Caco-2 (cell line): ENCODE results near the gene FCMR. TPM values are rescaled to one million over a fixed set of nuclear protein-coding genes. Genes with fewer than 3 reads are reported as not detected.

Experiments
- BruUV-seq: library from RNA; stranded (reverse); fragments of 400-500 nt; replicated peaks from 2 replicates; lab custom pipeline; 2021; lab: Mats Ljungman, UMichigan
- CTCF ChIA-PET: fragments of 300-600 bp; sonication (Branson Sonifier 250); formaldehyde crosslinking; loops from one replicate; lab custom pipeline; 2022; ENCODE audit warnings: antibody characterized with exemption; lab: Charles Lee
- POLR2A ChIA-PET: fragments of 300-600 bp; sonication (Branson Sonifier 250); formaldehyde crosslinking; loops from one replicate; lab custom pipeline; 2022; ENCODE audit warnings: antibody characterized with exemption; lab: Charles Lee
- DNase-seq, 2 experiments: peaks; one replicate each; pipeline versions ENCODE4 v3.0.0 to v3.0.0-alpha.2; 2020 to 2022
- H3K27me3 ChIP-seq: replicated peaks from 2 replicates; pipeline ENCODE4 v1.6.0; 2011; ENCODE audit warnings: low read length; ENCODE audit not compliant: control insufficient read depth, insufficient read depth
- H3K36me3 ChIP-seq: 2 replicates; pipeline ENCODE4 v1.5.1; 2011; ENCODE audit warnings: low read length; ENCODE audit not compliant: control insufficient read depth, insufficient read depth
- H3K4me1 ChIP-seq: fragments of 250-450 bp; sonication (Bioruptor Pico); 2 replicates; pipeline ENCODE4 v1.5.1; 2020; ENCODE audit warnings: mild to moderate bottlenecking
- H3K4me3 ChIP-seq: 2 replicates; pipeline ENCODE4 v1.5.1; 2011; ENCODE audit warnings: low read depth, mild to moderate bottlenecking, control low read depth, low read length
- H3K9me3 ChIP-seq: fragments of 250-450 bp; sonication (Bioruptor Pico); 2 replicates; pipeline ENCODE4 v1.5.1; 2020; ENCODE audit warnings: mild to moderate bottlenecking, moderate library complexity
- H3K27ac Mint-ChIP-seq: one replicate; pipeline ENCODE4 v1.8.0; 2022; ENCODE audit warnings: mixed read lengths; ENCODE audit not compliant: unreplicated experiment
- H3K27me3 Mint-ChIP-seq: one replicate; pipeline ENCODE4 v1.8.0; 2022; ENCODE audit warnings: mixed read lengths; ENCODE audit not compliant: insufficient read depth, unreplicated experiment
- H3K36me3 Mint-ChIP-seq: one replicate; pipeline ENCODE4 v1.8.0; 2022; ENCODE audit warnings: mild to moderate bottlenecking, mixed read lengths; ENCODE audit not compliant: insufficient read depth, unreplicated experiment
- H3K4me1 Mint-ChIP-seq: one replicate; pipeline ENCODE4 v1.8.0; 2022; ENCODE audit warnings: low read depth, mixed read lengths; ENCODE audit not compliant: unreplicated experiment
- H3K4me3 Mint-ChIP-seq: one replicate; pipeline ENCODE4 v1.8.0; 2022; ENCODE audit warnings: mild to moderate bottlenecking, moderate library complexity, mixed read lengths; ENCODE audit not compliant: unreplicated experiment
- H3K9me3 Mint-ChIP-seq: one replicate; pipeline ENCODE4 v1.8.0; 2022; ENCODE audit warnings: mixed read lengths; ENCODE audit not compliant: unreplicated experiment
- intact Hi-C: fragments of 100-400 bp; cut with micrococcal nuclease; formaldehyde crosslinking; loops from one replicate; pipeline ENCODE4 v1.10.0; 2022; ENCODE audit not compliant: unreplicated experiment
- total RNA-seq: library from RNA; stranded (reverse); gene quantifications from 2 replicates; pipeline ENCODE4 v1.2.3, GENCODE V29; 2022
- TF ChIP-seq, protein P1 (sequence below), 2 experiments: fragments of 200-600 bp in 1 of 2; IDR thresholded peaks; 1 replicate in 1 of 2; 2 replicates in 1 of 2; pipeline versions ENCODE4 v1.5.1 to v1.8.0; 2011 to 2022; ENCODE audit warnings: antibody characterized with exemption in 1 of 2, control low read depth in 1 of 2, inconsistent platforms in 1 of 2, low read depth in 1 of 2, low read length in 1 of 2, mild to moderate bottlenecking in 1 of 2, moderate library complexity in 1 of 2; ENCODE audit not compliant: insufficient read depth in 1 of 2, severe bottlenecking in 1 of 2, unreplicated experiment in 1 of 2

The FCMR gene
- total RNA-seq, 1 experiment from 2014 or later, result not detected

DNA sequence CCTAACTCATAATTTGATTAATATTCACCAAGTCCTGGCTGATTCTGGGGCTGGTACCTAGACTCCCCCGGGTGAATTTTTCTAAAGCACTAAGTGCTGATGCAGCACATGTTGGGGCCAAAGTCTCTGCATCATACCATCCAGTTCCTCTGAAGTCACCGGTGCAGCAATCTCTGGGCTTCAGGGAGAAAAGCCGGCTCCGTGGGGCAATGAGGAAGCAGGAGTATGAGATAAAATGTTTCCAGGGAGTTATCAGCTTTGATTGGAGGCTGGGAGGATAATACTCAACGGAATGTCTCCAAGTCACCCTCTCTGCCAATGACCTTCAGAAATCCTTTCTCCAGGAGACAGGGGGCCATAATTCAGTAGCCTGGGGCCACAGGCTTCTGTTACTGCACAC lies 47.3 kb upstream of the FCMR start:
- Mint-ChIP-seq H3K4me3 (no peak overlapping the region), H3K4me1 (peaks cover 14% of the 10 kb centered on the region), H3K36me3 (no peaks in the 10 kb centered on the region), H3K9me3 (no peaks in the 10 kb centered on the region), H3K27me3 (no peaks in the 10 kb centered on the region), H3K27ac (no peak overlapping the region)
- Histone ChIP-seq H3K4me1 (peaks cover 41% of the 10 kb centered on the region), H3K9me3 (no peaks in the 10 kb centered on the region), H3K4me3 (no peak overlapping the region), H3K36me3 (no peaks in the 10 kb centered on the region), H3K27me3 (no peaks in the 10 kb centered on the region)
- TF ChIP-seq, protein P1, sequence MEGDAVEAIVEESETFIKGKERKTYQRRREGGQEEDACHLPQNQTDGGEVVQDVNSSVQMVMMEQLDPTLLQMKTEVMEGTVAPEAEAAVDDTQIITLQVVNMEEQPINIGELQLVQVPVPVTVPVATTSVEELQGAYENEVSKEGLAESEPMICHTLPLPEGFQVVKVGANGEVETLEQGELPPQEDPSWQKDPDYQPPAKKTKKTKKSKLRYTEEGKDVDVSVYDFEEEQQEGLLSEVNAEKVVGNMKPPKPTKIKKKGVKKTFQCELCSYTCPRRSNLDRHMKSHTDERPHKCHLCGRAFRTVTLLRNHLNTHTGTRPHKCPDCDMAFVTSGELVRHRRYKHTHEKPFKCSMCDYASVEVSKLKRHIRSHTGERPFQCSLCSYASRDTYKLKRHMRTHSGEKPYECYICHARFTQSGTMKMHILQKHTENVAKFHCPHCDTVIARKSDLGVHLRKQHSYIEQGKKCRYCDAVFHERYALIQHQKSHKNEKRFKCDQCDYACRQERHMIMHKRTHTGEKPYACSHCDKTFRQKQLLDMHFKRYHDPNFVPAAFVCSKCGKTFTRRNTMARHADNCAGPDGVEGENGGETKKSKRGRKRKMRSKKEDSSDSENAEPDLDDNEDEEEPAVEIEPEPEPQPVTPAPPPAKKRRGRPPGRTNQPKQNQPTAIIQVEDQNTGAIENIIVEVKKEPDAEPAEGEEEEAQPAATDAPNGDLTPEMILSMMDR (IDR thresholded peaks at IDR 0.05; ENCODE audit: insufficient read depth in 1 of 2, low read depth in 1 of 2, low read length in 1 of 2, severe bottlenecking in 1 of 2, unreplicated experiment in 1 of 2), result no peak
- DNase-seq, result peak; percentile 66 to 84
- BruUV-seq, result no TSS peak
- POLR2A ChIA-PET, result no interaction called here
- intact Hi-C loops, result loop anchor here (2.0 kb wide), 2 partner anchors 16 to 34 kb away; no protein-coding TSS in a partner anchor
- CTCF ChIA-PET, result interaction anchor here (0.6 to 1.6 kb wide), 3 partner anchors 33 to 433 kb away, joined by 4 to 7 read pairs (median 4); no protein-coding TSS in a partner anchor

DNA sequence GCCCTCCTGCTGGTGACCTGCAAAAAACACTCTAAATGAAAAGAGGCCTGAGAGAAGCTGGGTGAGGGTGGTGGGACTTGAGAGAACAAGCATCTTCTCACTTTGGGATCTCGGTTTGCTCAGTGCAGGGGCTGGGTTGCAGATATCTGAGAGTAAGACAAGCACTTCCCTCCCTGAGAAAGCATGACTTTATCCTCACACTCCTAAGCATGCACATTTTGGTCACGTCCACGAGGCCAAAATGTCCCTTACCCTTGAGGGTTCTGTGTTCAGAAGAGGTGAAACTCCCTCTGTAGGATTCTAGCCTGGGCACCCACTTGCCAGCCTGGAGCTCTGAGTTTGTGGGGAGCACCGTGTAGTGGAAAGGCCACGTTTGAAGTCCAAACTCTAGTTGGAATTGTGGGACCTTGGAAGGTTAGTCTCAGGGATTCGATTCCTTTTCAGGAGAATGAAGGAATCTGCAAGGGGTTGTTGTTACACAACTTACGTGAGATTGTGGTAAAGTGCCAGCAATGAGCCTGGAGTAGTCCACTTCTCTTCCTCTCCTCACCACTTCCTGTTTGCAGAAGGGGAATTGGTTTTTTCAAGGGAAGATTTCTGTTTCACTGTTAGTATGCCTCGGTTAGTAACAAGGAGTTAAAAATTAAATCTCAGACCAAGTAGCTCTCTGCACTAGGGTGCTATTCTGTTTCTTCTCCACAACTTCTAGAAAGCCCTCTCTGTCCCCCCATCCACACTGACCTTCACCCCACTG lies 45.5 kb upstream of the FCMR start:
- intact Hi-C loops, result no loop called here
- Mint-ChIP-seq H3K27ac (no peak overlapping the region), H3K36me3 (no peaks in the 10 kb centered on the region), H3K4me3 (no peak overlapping the region), H3K27me3 (no peaks in the 10 kb centered on the region), H3K9me3 (no peaks in the 10 kb centered on the region), H3K4me1 (peaks cover 8% of the 10 kb centered on the region)
- Histone ChIP-seq H3K36me3 (no peaks in the 10 kb centered on the region), H3K9me3 (no peaks in the 10 kb centered on the region), H3K4me1 (peaks cover 31% of the 10 kb centered on the region), H3K4me3 (no peak overlapping the region), H3K27me3 (no peaks in the 10 kb centered on the region)
- DNase-seq, result no peak
- ChIA-PET POLR2A (no interaction called here), CTCF (interaction anchor here (0.8 kb wide), 1 partner anchor 58 kb away, joined by 3 read pairs; no protein-coding TSS in a partner anchor)
- no TSS peak for BruUV-seq
- TF ChIP-seq, protein P1 (IDR thresholded peaks at IDR 0.05; ENCODE audit: insufficient read depth in 1 of 2, low read depth in 1 of 2, low read length in 1 of 2, severe bottlenecking in 1 of 2, unreplicated experiment in 1 of 2), result no peak

DNA sequence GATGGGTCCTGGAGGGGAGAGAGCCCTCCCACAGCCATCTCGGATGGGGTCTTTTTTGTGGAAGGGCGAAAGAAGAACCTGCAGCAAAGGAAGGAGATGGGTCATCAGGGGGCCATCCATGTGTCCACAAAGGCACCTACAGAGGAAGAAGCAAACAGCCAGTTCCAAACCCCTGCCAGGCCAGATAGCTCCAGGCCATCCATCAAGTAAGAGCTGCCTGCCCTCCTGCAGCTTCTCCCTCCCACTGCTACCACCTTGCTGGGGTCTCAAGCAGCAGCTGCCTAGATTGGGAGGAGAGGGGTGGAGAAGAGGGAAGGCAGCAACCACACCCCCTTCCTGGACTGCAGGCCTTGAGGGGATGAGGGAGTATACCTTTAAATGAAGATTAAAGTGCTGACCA lies 44.0 kb upstream of the FCMR start:
- Histone ChIP-seq H3K27me3 (no peaks in the 10 kb centered on the region), H3K4me1 (peaks cover 29% of the 10 kb centered on the region), H3K36me3 (no peaks in the 10 kb centered on the region), H3K4me3 (no peak overlapping the region), H3K9me3 (no peaks in the 10 kb centered on the region)
- ChIA-PET CTCF (no interaction called here), POLR2A (no interaction called here)
- BruUV-seq, result no TSS peak
- TF ChIP-seq, protein P1 (IDR thresholded peaks at IDR 0.05; ENCODE audit: insufficient read depth in 1 of 2, low read depth in 1 of 2, low read length in 1 of 2, severe bottlenecking in 1 of 2, unreplicated experiment in 1 of 2), result no peak
- no peak for DNase-seq
- Mint-ChIP-seq H3K27me3 (no peaks in the 10 kb centered on the region), H3K27ac (no peak overlapping the region), H3K4me1 (peaks cover 7% of the 10 kb centered on the region), H3K9me3 (no peaks in the 10 kb centered on the region), H3K36me3 (no peaks in the 10 kb centered on the region), H3K4me3 (no peak overlapping the region)
- intact Hi-C loops, result no loop called here
